Activated CD8-positive, alpha-beta memory T cell treated with anti-CD3 and anti-CD28 coated beads for 24 hours (primary cell): ENCODE data around the gene NHSL1.
"Not testable (repeated sequence)": the region's sequence is repeated elsewhere in the genome, so short reads cannot be mapped to it uniquely, and the experiment has no call there.

Experiments used
- DNase-seq: peaks from one replicate; pipeline ENCODE4 v3.0.0-alpha.2; 2020

NHSL1 gene

DNA sequence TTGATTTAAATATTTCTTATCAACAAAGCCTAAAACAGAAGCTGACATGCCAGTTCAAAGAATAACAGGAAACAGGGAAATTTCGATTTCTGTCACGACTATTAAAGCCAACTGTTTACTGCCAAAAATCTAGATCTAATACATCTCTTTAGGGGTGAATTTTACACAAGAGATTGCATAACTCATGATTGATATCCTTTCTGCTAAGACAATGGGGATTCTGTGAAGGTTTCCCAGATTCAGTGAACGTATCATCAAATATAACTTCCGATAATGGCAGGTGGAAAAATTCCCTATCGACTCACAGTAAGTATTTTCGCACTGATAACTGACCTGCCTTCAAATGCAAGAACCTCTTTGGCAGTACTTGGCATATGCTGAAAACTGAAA lies 42.9 kb downstream of the NHSL1 start:
- no peak for DNase-seq

DNA sequence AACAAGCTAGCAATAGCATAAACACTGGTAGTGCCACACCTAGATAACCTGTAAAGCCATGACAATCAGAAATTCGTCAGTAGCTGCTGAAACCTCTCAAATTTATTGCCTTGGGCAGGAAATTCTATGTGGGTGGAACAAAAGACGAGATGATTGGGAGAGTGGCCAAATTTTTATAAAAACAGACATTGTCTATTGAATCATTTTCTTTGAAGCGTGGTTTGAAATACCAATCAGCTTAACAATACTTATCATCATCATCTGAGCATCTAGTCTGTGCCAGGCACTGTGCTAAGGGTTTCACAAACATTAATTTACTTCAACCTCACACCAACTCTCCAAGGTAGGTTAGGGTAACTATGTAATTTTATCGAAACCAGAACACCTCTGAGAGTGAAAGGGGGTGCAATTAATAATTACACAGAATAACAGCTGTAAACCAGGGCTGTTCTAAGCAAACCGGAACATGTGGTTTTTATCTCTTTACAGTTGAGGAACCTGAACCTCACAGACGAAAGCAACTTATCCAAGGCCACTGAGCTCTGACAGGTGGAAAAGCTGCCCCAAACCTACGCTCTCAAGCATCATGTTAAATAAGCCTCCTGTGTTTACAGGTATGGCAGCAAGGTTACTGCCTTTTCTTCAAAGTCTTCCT lies 43.4 kb downstream of the NHSL1 start:
- DNase-seq: no peak

DNA sequence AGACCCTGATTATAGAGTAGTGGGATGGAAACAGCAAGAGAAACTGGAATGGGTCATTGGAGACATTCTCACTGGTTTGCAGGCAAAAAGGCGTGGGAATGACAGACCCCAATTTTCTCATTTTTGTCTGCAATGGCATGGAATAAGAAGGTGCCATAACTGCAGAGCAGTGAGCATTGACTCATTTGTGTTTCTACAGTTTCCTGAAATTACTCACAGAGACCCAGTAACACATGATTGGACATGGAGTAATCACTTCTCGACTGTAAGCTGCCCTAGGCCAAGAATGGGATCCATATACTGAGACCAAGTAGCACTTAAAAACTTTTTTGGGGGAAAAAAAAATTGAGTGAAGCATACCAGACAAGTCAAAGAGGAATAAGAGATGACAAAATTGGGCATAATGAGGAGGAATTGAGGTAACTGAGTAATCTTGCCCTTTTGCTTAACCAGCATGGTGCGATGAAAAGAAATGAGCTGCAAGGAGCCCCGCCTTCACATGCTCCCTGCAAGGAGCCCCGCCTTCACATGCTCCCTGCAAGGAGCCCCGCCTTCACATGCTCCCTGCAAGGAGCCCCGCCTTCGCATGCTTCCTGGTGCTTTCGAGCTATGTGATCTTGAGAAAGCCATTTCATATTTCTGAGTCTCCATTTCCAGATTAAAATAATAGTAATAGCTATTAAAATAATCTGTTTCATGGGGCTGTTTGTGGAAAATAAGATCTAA lies 44.1 kb downstream of the NHSL1 start:
- no peak for DNase-seq

DNA sequence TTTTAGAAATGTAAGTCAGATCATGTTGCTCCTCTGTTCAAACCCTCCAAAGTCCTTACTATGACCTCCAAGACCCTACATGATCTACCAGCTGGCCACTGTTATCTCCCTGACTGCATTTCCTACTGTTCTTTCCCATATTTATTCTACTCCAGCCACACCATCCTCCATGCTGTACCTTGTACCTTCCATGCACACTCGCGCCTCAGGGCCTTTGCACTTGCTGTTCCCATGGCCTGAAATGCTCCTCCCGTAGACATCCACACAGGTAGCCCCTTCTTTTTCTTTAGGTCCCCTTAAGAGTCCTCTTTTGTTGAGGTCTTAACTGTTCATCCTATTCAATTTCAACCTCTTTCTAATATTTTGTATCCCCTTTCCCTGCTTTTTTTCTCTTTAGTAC lies 48.3 kb downstream of the NHSL1 start:
- no peak for DNase-seq

DNA sequence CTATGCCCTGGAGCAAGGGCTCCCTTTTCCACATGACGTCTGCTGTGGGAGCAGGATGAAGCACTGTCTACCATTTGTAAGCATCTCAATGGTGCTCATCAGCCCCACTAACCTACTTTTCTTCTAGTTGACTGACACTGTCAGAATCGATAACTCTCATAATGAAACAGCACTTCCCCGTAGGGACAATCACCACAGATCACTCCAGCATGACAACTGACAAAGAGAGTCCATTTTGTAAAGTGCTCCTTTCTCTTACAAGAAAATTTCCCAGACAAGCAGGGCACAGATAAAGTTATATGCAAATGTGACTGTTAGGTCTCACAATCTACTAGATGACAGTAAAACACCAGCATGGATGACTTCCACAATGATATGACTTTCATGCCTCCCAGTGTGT lies 48.8 kb downstream of the NHSL1 start:
- no peak for DNase-seq

DNA sequence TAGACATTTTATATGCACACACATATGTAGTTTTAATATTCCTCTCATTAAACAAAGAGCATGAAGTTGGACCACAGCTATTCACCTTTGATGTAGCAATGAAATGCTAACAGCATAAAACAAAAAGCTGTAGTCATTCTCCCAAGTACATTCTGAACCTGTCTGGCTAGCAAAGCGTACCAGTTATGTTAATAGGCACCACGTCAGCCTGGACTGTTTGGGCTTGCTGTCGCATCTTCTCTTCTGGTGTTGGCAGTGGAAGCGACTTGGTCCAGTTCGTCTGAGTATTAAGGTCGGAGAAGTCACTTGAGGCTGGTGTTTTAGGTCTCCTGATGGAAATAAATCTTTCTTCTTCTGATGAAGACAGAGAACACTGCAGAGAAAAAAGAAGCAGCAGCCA lies 52.5 kb downstream of the NHSL1 start:
- DNase-seq: no peak

DNA sequence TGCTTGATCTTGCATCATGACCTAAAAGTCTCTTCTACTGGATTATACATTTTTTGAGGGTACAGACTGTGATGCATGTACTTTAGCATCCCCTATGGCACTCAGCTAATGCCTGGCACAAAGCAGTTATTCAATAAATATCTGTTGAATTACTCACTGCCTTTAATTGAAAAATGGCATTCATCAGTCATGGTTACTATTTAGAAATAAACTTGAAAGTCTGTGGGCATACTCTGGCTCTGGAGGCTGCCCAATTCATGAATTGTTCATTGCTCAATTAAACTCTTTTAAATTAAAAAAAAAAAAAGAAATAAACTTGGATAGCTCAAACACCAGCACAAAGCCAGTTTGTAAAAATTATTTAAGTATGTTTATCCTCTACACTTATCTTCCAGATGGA lies 55.3 kb downstream of the NHSL1 start:
- no peak for DNase-seq

DNA sequence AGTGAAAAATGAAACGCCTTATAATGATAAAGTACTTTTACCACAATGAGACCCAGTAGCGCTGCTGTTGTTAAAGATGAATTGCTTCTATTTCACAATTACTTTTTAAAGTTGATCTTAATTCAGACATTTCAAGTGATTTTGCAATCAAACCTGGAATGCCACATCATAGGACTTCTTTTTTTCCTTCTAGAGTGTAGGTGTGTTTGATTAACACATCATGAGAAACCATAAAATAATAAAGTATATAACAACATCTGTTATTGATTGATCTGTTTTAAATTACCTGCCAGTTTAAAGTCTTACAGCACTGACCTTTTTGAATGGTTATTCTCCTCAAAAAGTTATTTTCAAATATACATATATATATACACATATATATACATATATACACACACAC lies 56.6 kb downstream of the NHSL1 start:
- no peak for DNase-seq

DNA sequence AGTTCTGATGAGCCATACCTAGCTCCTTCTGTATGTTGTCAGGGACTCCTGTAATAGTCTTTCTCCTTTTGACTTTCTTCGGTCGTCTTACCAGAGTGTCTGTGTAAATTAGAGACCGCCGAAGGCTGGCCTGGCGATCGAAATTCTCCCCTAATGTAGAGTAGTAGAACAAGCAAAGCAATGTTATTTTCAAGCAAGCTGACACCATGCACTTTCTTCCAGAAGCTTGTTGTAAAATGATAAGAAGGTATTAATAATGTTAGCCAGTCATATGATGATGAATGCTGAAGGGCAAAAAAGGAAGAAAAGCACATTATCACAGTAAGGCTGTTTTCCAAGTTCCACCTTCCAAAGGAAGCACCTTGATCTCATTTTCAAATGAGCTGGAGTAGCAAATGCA lies 57.3 kb downstream of the NHSL1 start:
- DNase-seq: no peak

DNA sequence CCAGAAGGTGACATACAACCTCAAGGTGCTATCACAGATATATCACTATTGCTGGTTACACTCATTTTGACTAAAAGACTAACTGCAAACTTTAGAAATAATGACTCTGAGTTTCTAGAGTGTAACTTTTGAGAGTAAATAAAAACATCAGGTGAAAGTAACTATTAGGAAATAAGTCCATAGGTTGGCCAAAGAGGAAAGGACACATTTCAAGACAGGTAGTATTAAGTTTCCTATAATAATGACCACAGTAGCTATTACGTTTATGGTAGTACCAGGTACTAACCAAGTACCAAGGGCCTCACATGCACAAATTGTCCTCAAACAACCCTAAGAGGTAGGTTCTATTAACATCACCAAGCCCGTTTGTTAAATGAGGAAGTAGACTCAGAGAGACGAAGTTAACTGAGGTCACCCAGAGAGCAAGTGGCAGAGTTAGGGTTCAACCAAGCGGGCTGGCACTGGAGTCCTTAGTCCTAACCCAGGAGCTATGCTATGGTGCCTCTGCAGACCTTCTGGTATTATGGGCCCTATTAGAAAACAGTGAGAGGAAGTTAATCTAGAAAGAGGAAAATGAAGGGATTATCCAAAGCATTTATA lies 58.4 kb downstream of the NHSL1 start:
- no peak for DNase-seq

DNA sequence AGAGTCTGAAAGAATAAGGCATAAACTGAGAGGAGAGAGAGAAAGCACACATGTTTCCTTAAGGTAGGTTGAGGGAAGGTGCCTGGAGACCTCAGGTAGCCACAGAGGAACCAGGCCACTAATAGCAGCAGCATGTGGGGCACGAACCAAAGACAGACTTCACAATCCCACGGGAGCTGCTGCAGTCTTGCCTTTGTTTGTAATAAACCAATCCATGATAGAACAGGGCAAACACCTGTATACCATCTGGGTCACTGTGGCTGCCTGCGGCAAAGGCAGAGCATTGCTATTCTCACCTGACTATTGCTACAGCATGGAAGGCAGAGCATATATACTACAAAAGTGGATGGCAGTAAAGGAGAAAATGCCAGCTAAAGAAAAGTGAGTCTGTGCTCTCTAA lies 59.0 kb downstream of the NHSL1 start:
- DNase-seq: no peak

DNA sequence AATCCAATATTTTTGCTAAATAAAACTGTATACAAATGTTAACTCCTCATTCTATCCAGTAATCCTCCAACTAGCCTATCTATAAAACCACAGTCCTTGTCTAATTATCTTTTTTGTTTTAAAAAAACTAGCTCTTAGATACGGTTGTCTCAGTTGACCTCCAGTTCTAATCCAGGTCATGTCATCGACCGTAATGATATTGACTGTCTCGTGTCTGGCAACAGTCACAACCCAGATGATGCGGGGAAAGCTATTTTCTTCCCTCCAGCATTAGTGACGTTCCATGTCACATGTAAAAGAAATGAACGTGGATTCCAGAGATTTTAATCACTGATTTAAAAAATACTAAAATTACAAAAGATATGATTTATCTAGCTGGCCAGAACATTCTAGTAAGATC lies 59.7 kb downstream of the NHSL1 start:
- DNase-seq: no peak

DNA sequence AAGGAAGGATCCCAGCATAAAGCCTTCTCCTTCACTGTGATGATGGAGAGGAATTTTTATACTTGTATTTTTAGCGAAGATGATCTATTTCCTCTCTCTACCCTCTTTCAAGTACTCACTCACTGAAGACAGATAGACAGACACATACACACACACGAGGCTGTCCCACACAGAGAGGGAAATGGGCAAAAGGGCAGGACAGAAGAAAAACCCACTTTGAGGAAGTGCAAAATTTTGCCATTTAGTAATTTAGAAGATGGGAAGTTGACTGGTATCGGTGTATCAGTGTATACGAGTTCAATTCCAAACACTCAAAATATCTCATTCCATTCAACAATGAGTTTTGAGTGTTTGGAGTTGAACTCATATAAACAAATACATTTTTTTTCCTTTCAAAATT lies 64.4 kb downstream of the NHSL1 start:
- no peak for DNase-seq

DNA sequence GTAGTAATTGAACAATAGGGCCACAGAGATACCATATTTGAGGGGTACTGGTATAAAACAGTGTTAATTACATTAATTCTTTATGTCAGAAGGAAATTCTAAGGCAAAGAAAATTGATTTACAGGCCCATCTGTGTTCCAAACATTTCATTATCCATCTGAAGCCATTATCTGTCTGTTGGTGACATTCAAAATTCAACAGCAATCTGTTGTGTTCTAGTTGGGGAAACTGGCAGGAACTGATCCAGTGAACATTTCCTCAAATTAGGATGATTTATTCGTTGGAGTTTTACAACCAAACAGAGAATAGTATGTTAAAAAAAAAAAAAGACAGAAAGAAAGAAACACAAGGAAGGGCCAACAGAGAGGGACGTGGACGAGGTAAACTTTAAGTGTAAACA lies 65.2 kb downstream of the NHSL1 start:
- DNase-seq: no peak

DNA sequence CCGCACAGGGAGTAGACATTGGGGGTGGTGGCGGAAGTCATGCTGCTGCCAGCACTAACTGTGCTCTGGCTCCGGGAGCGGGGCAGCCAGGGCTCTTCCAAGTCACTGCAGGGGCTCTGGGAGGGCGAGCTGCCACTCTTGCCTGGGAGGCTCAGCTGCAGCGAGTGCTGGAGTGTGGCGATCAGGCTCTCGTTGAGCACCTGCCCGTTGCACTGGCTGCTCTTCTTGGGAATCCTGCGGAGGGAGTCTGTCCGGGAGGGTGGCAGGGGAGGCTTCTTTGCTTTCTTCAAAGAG lies 67.3 kb downstream of the NHSL1 start:
- DNase-seq: no peak

DNA sequence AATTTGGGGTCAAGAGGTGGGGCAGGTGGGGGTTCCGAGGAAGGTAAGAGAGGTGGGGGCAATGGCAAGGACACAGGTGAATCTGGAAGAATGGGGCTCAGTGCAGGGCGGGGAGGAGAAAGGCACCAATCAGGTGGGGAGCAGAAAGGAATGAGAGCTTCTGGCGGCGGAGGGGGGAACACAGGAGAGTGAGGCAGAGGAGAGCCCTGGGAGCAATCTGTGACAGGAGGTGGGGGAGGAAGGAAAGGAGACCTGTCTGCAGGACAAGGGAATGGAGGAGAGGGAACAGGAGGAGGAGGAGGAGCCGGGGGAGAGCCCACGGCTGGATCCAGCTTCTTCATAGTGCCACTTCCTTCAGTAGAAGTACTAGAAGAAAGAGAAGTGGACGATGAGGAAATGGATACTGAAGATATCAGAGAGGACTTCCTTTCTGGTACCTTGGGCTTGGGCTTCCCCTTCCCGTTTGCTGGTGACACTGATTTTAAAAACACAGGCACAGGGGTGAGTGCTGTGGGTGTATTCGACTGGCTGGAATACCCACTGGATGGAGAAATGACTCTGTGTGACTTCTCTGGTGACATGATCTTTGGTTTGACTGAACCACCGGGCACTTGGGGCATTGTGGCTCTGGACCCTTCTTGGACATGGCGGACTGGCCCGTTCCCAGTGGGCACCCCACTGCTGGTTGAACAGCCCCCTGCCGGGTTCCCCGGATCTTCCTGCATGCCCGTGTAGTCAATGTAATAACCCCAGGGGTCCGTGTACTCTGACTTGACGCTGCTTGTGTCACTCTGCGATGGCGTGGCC lies 67.8 kb downstream of the NHSL1 start:
- no peak for DNase-seq

DNA sequence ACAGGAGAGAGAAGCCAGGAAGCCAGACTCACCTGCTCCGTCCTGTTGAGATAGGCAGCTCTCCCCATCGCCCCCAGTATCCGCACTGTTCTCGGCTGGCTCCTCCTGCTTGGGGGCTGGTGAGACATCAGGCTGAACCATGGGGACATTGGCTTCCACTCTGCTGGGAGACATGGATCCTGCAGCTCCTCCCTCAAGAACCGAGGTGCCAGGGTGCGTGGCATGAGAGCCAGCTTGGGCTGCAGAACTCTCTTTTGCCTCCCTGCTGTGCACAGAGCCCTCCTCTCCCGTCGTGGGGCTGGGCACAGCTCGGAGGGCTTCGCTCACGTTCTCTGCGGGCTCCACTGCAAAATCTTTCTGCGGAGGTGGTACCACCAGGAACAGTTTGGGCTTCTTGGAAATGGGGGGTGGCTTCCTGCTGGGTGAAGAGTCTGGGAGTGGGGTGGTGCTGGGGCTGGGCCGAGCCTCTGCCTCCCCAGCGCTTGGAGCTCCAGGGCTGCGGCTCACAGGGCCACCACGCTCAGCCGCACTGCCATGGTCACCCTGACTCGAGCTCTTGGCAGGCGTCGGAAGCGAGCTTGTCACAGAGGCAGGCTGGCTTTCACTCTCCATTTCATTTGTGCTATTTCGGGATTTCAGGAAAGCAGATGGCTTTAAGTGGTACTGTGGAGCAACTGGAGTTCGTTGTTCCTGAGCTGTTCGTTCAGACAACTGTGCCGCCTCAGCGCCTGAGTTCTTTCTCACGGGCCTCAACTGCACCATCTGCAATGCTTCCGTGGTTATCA lies 68.7 kb downstream of the NHSL1 start:
- DNase-seq: no peak

DNA sequence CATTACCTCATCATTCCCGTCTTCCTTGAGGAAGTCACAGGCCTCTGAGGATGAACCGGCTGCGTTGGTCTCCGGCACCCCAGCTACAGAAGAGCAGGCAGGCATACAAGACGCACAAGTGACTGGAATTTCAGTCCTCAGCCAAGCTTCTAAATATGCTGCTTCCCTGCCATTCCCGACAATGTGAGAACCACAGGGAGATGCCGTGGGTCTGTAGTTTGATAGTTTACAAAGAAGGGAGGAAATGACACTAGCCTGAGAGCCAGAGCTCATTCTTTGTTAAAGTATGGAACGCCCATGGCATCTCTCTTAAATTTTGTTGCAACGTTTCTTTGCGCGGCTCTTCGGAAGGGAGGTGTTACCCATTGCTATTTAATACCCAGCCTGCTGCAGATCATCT lies 69.5 kb downstream of the NHSL1 start:
- DNase-seq: no peak

DNA sequence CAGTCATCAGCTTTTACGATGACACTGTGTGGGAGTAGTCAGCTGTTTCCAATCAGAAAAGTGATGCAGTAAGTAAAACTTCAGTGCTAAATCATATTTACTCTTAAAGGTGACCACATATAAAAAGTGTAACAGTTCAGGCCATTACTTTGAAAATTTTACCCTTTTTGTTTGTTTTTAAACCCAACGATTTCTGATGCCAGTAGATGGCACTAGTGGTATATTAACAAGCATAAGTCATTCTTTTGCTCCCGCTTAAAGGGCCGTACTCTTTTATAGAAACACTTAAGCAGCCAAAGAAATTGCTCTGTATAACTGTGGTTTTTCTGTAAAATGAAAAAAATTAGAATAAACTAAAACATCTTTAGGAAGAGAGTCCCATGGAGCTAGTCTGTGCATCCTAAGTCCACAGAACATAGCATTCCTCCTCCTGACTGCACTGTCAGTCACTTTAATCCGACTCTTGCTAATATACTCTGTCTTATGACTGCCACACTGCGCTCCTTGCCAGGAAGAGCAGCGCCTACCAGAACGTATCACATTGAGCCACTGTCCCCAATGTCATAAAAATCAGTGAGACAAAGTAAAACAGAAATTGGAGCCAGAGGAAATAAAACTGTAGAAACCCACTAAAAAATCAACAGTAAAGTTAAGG lies 70.2 kb downstream of the NHSL1 start:
- no peak for DNase-seq

DNA sequence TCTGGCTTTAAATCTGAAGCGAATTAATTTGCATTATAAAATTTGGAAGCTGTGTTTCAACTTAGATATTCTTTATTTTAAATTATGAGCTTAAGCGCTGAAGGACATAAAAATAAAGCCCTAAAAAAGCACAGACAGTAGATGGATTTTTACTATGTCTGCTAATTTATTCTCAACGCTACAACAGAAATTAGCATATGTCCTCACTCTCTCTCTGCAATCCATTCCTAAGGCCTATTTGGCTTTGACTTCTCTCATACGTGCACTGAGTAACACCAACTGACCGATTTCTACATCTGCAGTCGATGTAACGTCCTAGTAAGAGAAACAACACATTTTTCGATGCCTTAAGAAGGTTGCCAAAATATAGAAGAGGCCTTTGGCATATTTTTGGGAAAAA lies 71.6 kb downstream of the NHSL1 start:
- no peak for DNase-seq

DNA sequence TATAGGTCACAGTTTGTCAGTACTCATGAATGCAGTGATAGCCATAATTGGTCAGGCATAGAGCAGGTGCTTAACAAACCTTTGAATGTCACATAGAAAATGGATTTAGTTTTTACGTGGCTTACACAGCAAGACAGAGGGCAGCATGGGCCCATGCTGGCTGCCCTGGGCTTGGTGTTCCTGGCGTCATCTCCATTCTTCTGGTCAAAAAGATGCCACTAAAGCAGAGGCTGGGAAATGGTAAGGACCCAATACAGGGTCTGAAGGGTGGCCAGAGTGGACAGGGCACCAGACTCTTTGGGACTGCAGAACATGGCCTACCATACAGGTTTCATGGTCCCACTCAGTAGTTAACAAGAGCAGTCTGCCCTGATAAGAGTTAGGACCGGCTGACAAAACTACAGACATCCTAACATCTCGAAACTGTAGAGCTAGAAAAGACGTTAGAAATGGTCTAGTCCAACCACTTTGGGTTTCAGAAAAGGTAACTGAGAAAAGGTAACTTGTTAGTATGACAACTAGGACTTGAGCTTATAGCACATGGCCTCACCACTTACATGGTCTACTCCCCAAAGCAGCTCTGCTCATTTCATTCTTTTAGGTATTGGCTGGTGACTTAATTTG lies 72.7 kb downstream of the NHSL1 start:
- no peak for DNase-seq

DNA sequence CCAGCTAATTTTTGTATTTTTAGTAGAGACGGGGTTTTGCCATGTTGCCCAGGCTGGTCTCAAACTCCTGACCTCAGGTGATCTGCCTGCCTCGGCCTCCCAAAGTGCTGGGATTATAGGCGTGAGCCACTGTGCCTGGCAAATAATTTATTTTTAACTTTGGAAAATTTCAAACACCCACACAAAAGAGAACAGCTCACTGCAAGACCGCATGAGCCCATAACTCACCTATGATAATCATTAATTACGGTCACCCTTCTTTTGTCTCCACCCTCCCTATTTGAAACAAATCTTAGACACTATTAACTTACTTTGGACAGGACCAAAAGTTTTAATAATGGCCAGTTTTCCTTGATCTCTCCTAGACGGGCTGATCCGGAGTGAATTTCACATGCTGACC lies 74.0 kb downstream of the NHSL1 start:
- DNase-seq: not testable (repeated sequence)
